Measurements from ENCODE around the gene FDX2. TPM values are rescaled to one million over a fixed set of nuclear protein-coding genes. Genes with fewer than 3 reads are reported as not detected.
"Not testable (repeated sequence)": the region's sequence is repeated elsewhere in the genome, so short reads cannot be mapped to it uniquely, and the experiment has no call there.

Gene FDX2
- 10 to 100 TPM; 10.2 to 11.4 TPM for total RNA-seq
- long read RNA-seq, donor 1, partial matches to known transcripts: 3 of 6 reads
- long read RNA-seq, donor 1, other reads (novel, unspliced or antisense): 0 of 6 reads
- long read RNA-seq, donor 2, transcript FDX2-202 (5 exons, 1,012 nt): major isoform, 10 of 17 reads
- long read RNA-seq, donor 2, partial matches to known transcripts: 1 of 17 reads
- long read RNA-seq, donor 2, other reads (novel, unspliced or antisense): 0 of 17 reads

- DNase-seq (ENCODE audit: low spot score): peak; percentile 96
- intact Hi-C loops (cut with DNase I): no loop called here
These were observed at the start of gene FDX2 for GRCh38 chr19:10315335-10316214. Gene FDX2, minus strand, starts transcription at chr19:10316015. Its CDS starts 19 bp downstream, at chr19:10315996.

- intact Hi-C loops (cut with DNase I): no loop called here
- no peak for DNase-seq (ENCODE audit: low spot score)
These were observed 49.7 kb upstream of the FDX2 start for GRCh38 chr19:10365518-10365917.

GRCh38 chr19:10364644-10365043 is 48.8 kb upstream of the FDX2 start:
- no peak for DNase-seq (ENCODE audit: low spot score)
- intact Hi-C loops (cut with DNase I): no loop called here

GRCh38 chr19:10363789-10364281 is 48.0 kb upstream of the FDX2 start:
- intact Hi-C loops (cut with DNase I): no loop called here
- no peak for DNase-seq (ENCODE audit: low spot score)

GRCh38 chr19:10362259-10362658 is 46.4 kb upstream of the FDX2 start:
- no peak for DNase-seq (ENCODE audit: low spot score)
- intact Hi-C loops (cut with DNase I): no loop called here

- intact Hi-C loops (cut with DNase I): no loop called here
These were observed 45.8 kb upstream of the FDX2 start for GRCh38 chr19:10361569-10362011.

GRCh38 chr19:10356431-10356830 is 40.6 kb upstream of the FDX2 start:
- intact Hi-C loops (cut with DNase I): no loop called here
- no peak for DNase-seq (ENCODE audit: low spot score)

More at GRCh38 chr19:10361569-10362011, 45.8 kb upstream of the FDX2 start:
- no peak for DNase-seq (ENCODE audit: low spot score)

GRCh38 chr19:10353793-10354391 is 38.1 kb upstream of the FDX2 start:
- DNase-seq (ENCODE audit: low spot score): peak; percentile 90
- intact Hi-C loops (cut with DNase I): no loop called here

GRCh38 chr19:10352764-10353671 is 37.2 kb upstream of the FDX2 start:
- intact Hi-C loops (cut with DNase I): no loop called here
- DNase-seq (ENCODE audit: low spot score): peak; percentile 92

- intact Hi-C loops (cut with DNase I): no loop called here
- no peak for DNase-seq (ENCODE audit: low spot score)
These were observed 30.7 kb upstream of the FDX2 start for GRCh38 chr19:10346509-10346908.

GRCh38 chr19:10344780-10345179 is 29.0 kb upstream of the FDX2 start:
- intact Hi-C loops (cut with DNase I): no loop called here
- no peak for DNase-seq (ENCODE audit: low spot score)

- DNase-seq (ENCODE audit: low spot score): no peak
- intact Hi-C loops (cut with DNase I): no loop called here
These were observed 27.7 kb upstream of the FDX2 start for GRCh38 chr19:10343495-10343894.

- intact Hi-C loops (cut with DNase I): loop anchor here in 1 of 2 donors (5.0 kb wide), 1 partner anchor 42 kb away; the partner anchor contains the start of gene TYK2
- no peak for DNase-seq (ENCODE audit: low spot score)
These were observed 24.2 kb upstream of the FDX2 start for GRCh38 chr19:10339977-10340376.

GRCh38 chr19:10339380-10339960 is 23.7 kb upstream of the FDX2 start, which contains the start of gene ICAM3:
Gene ICAM3, minus strand, starts transcription at chr19:10339624. Its CDS starts 10 bp downstream, at chr19:10339614.
- intact Hi-C loops (cut with DNase I): loop anchor here in 1 of 2 donors (5.0 kb wide), 1 partner anchor 43 kb away; the partner anchor contains the start of gene TYK2
- no peak for DNase-seq (ENCODE audit: low spot score)

- no peak for DNase-seq (ENCODE audit: low spot score)
- intact Hi-C loops (cut with DNase I): loop anchor here in 1 of 2 donors (5.0 kb wide), 1 partner anchor 43 kb away; the partner anchor contains the start of gene TYK2
These were observed 23.1 kb upstream of the FDX2 start for GRCh38 chr19:10338940-10339339.

GRCh38 chr19:10336725-10337124 is 20.9 kb upstream of the FDX2 start:
- intact Hi-C loops (cut with DNase I): loop anchor here in 1 of 2 donors (5.0 kb wide), 1 partner anchor 46 kb away; the partner anchor contains the start of gene TYK2
- DNase-seq (ENCODE audit: low spot score): not testable (repeated sequence)

GRCh38 chr19:10335352-10335985 is 19.7 kb upstream of the FDX2 start:
- intact Hi-C loops (cut with DNase I): loop anchor here in 1 of 2 donors (5.0 kb wide), 1 partner anchor 47 kb away; the partner anchor contains the start of gene TYK2

More at GRCh38 chr19:10335352-10335985, 19.7 kb upstream of the FDX2 start:
- no peak for DNase-seq (ENCODE audit: low spot score)

All from posterior vena cava (tissue), 2 donors.